Lung (tissue), 12 donors: ENCODE data around the gene ARHGEF28. TPM values are rescaled to one million over a fixed set of nuclear protein-coding genes. Genes with fewer than 3 reads are reported as not detected.
A peak's percentile ranks its signal among the peaks of the same experiment; 100 is the strongest.

Source experiments
- ATAC-seq: fragments of 200-7000 bp; cut with Tn5 transposase; one replicate; pipeline ENCODE4 v1.9.1; 2020; ENCODE audit warnings: moderate number of reproducible peaks; ENCODE audit not compliant: insufficient read depth, low FRiP score
- DNase-seq, 3 donors: peaks; one replicate each; pipeline ENCODE4 v3.0.0-alpha.2; 2013 to 2017
- H3K27ac ChIP-seq, 2 donors: one replicate each; pipeline ENCODE4 v1.5.1; 2013; ENCODE audit warnings: mild to moderate bottlenecking in 2 of 2, moderate library complexity in 2 of 2, control low read depth in 1 of 2, inconsistent platforms in 1 of 2, low read depth in 1 of 2, low read length in 1 of 2
- H3K27me3 ChIP-seq, 3 donors: one replicate each; pipeline ENCODE4 v1.5.1; 2013; ENCODE audit warnings: low read length in 2 of 3; ENCODE audit not compliant: control insufficient read depth in 3 of 3, insufficient read depth in 3 of 3
- H3K36me3 ChIP-seq, 4 donors: one replicate each; pipeline ENCODE4 v1.5.1; 2013; ENCODE audit warnings: low read length in 4 of 4, mild to moderate bottlenecking in 1 of 4, moderate library complexity in 1 of 4; ENCODE audit not compliant: control insufficient read depth in 4 of 4, insufficient read depth in 4 of 4
- H3K4me1 ChIP-seq, 5 donors: one replicate each; pipeline ENCODE4 v1.5.1; 2013; ENCODE audit warnings: low read length in 5 of 5, mild to moderate bottlenecking in 2 of 5, moderate library complexity in 1 of 5; ENCODE audit not compliant: control insufficient read depth in 5 of 5, insufficient read depth in 5 of 5
- H3K4me3 ChIP-seq: one replicate; pipeline ENCODE4 v1.5.1; 2013; ENCODE audit warnings: mild to moderate bottlenecking, control low read depth, moderate library complexity
- H3K9ac ChIP-seq, 2 donors: one replicate each; pipeline ENCODE4 v1.5.1; 2013; ENCODE audit warnings: low read length in 2 of 2, control low read depth in 1 of 2; ENCODE audit not compliant: insufficient read depth in 1 of 2
- H3K9me3 ChIP-seq, 4 donors: one replicate each; pipeline ENCODE4 v1.5.1; 2013; ENCODE audit warnings: low read length in 3 of 4, mild to moderate bottlenecking in 1 of 4, moderate library complexity in 1 of 4; ENCODE audit not compliant: control insufficient read depth in 4 of 4, insufficient read depth in 3 of 4
- WGBS, 2 donors: extraction: QIAGEN DNeasy Blood & Tissue Kit; methylation state at CpG; one replicate each; pipeline ENCODE4 v1.1.7; 2013; 5-methylcytosine and 5-hydroxymethylcytosine counted together
- polyA plus RNA-seq, 2 donors: library from polyadenylated mRNA; stranded (reverse); fragments of 200-250 nt; gene quantifications; one replicate each; pipeline ENCODE4 v1.2.1, GENCODE V29; 2013
- total RNA-seq, 2 donors: library from RNA; depleted of rRNA in 1 of 2; stranded (reverse); fragments of >200 nt in 1 of 2; gene quantifications; one replicate each; pipeline ENCODE4 v1.2.1, GENCODE V29; 2014 to 2021
- TF ChIP-seq, protein P1 (sequence below): IDR thresholded peaks from 2 replicates; pipeline ENCODE4 v1.5.1; 2012; ENCODE audit warnings: mild to moderate bottlenecking; ENCODE audit errors: control extremely low read depth, extremely low read depth
- donor health status: control.
- donor health status: control.
- donor health status: Bipolar disorder and iron deficiency.
- donor health status: healthy.
- donor health status: DM: yes; HTN: yes; CAD: no.

Gene ARHGEF28
- total and polyA plus RNA-seq, 4 donors = 3.0 to 13.0 (median 10.0) TPM

- no peak overlapping the region for H3K27ac ChIP-seq
- peaks cover 0 to 2% (median 0%) of the 10 kb centered on the region in 4 donors for H3K9me3 ChIP-seq
- no peak overlapping the region for H3K9ac ChIP-seq
- no peak overlapping the region for H3K4me3 ChIP-seq
- no peak for ATAC-seq
- H3K36me3 ChIP-seq = no peaks in the 10 kb centered on the region
- 30 to 49% methylated on average over 6 of the region's 6 CpGs for WGBS, 2 donors
- TF ChIP-seq, protein P1, sequence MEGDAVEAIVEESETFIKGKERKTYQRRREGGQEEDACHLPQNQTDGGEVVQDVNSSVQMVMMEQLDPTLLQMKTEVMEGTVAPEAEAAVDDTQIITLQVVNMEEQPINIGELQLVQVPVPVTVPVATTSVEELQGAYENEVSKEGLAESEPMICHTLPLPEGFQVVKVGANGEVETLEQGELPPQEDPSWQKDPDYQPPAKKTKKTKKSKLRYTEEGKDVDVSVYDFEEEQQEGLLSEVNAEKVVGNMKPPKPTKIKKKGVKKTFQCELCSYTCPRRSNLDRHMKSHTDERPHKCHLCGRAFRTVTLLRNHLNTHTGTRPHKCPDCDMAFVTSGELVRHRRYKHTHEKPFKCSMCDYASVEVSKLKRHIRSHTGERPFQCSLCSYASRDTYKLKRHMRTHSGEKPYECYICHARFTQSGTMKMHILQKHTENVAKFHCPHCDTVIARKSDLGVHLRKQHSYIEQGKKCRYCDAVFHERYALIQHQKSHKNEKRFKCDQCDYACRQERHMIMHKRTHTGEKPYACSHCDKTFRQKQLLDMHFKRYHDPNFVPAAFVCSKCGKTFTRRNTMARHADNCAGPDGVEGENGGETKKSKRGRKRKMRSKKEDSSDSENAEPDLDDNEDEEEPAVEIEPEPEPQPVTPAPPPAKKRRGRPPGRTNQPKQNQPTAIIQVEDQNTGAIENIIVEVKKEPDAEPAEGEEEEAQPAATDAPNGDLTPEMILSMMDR = no peak
- DNase-seq = peak in 2 of 3 donors; percentile 25 to 62
- no peaks in the 10 kb centered on the region for H3K27me3 ChIP-seq
- peaks cover 0 to 10% (median 5%) of the 10 kb centered on the region in 5 donors for H3K4me1 ChIP-seq
These were observed 144.4 kb downstream of the ARHGEF28 start for GRCh38 chr5:73770172-73771025.

DNA sequence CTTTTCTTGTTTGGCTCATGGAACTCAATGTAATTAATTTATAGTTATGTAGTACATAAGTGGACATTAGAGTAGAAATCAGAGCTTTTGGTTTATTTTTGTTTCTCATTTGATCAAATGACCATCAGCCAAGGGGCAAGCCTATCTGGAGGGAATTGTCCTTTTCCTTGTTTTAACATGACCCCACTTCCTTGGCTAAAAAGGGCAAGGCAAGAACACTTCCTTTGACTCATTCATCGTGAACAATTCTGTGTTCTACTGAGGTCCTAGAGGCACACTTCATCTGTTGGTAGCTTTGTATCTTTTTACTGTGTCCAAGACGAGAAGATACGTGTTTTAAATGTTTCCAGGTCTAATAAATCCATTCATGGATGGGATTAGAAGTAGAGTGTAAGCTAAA, 148.9 kb downstream of the ARHGEF28 start:
- ATAC-seq (no peak), DNase-seq (no peak)
- Histone ChIP-seq H3K4me1 (peaks cover 0 to 10% (median 5%) of the 10 kb centered on the region in 5 donors), H3K27ac (no peak overlapping the region), H3K9me3 (no peaks in the 10 kb centered on the region), H3K27me3 (no peaks in the 10 kb centered on the region), H3K36me3 (no peaks in the 10 kb centered on the region), H3K4me3 (no peak overlapping the region), H3K9ac (no peak overlapping the region)
- TF ChIP-seq, protein P1 = no peak
- WGBS, 2 donors = 82 to 87% methylated on average over 3 of the region's 3 CpGs

DNA sequence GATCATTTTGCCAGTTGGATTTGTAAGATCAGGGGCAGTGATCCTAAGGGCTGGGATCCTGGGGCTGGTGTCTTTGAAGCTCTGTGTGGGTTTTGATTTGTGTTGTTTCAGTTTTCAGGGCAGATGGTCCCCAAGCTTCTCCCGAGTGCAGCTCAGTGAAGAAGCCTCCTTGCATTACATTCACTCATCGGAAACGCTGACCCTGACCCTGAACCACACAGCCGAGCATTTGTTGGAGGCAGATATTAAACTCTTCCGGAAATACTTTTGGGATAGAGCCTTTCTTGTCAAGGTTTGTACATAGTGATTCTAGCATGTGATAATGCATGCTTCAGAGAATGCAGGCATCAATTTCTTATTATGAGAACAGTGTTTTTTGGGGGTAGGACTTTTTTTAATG, 150.4 kb downstream of the ARHGEF28 start:
- no peaks in the 10 kb centered on the region for H3K9me3 ChIP-seq
- peaks cover 0 to 1% (median 0%) of the 10 kb centered on the region in 4 donors for H3K36me3 ChIP-seq
- no peaks in the 10 kb centered on the region for H3K27me3 ChIP-seq
- 90 to 93% methylated on average over 5 of the region's 5 CpGs for WGBS, 2 donors
- H3K27ac ChIP-seq = no peak overlapping the region
- no peak overlapping the region for H3K9ac ChIP-seq
- no peak for ATAC-seq
- TF ChIP-seq, protein P1 = no peak
- H3K4me3 ChIP-seq = no peak overlapping the region
- DNase-seq = no peak
- no peaks in the 10 kb centered on the region for H3K4me1 ChIP-seq
